AG04450 (cell line): ENCODE results near the gene ZFYVE16. TPM values are rescaled to one million over a fixed set of nuclear protein-coding genes. Genes with fewer than 3 reads are reported as not detected.
A peak's percentile ranks its signal among the peaks of the same experiment; 100 is the strongest.
"Not testable (repeated sequence)": the region's sequence is repeated elsewhere in the genome, so short reads cannot be mapped to it uniquely, and the experiment has no call there.

Experiments
- CTCF ChIA-PET: fragments of 300-600, 350-600 bp; formaldehyde crosslinking; extraction: SDS; loops from one replicate; lab custom pipeline; 2022; ENCODE audit warnings: antibody characterized with exemption, inconsistent platforms; lab: Charles Lee
- POLR2A ChIA-PET: fragments of 350-600 bp; formaldehyde crosslinking; extraction: SDS; loops from one replicate; lab custom pipeline; 2021; ENCODE audit warnings: antibody characterized with exemption, inconsistent platforms; lab: Yijun Ruan, JAX
- DNase-seq: peaks from one replicate; pipeline ENCODE4 v3.0.0-alpha.2; 2011; ENCODE audit warnings: low read depth, low spot score
- H3K27ac ChIP-seq: one replicate; pipeline ENCODE4 v1.5.1; 2012; ENCODE audit warnings: low read depth, low read length, control low read depth
- H3K27me3 ChIP-seq: one replicate; pipeline ENCODE4 v1.6.0; 2012; ENCODE audit warnings: low read length; ENCODE audit not compliant: control insufficient read depth, insufficient read depth
- H3K4me3 ChIP-seq: 2 replicates; pipeline ENCODE4 v1.5.1; 2011; ENCODE audit warnings: mild to moderate bottlenecking, low read depth, low read length, control low read depth
- H3K9me3 ChIP-seq: 2 replicates; pipeline ENCODE4 v1.5.1; 2012; ENCODE audit warnings: low read length; ENCODE audit not compliant: control insufficient read depth, insufficient read depth
- CTCF ChIP-seq: IDR thresholded peaks from 2 replicates; pipeline ENCODE4 v1.5.1; 2011; ENCODE audit warnings: low read depth, low read length, control low read depth, inconsistent platforms
- polyA plus RNA-seq: library from polyadenylated mRNA; depleted of rRNA; stranded (reverse); fragments of >200 nt; gene quantifications from 2 replicates; pipeline ENCODE4 v1.2.3, GENCODE V29; 2011

Gene ZFYVE16
- polyA plus RNA-seq, 1 experiment, result 15.8 TPM

- CTCF ChIA-PET, result no interaction called here
- peaks cover 9% of the 10 kb centered on the region for H3K27me3 ChIP-seq
- H3K9me3 ChIP-seq, result no peaks in the 10 kb centered on the region
- POLR2A ChIA-PET, result no interaction called here
- no peak overlapping the region for H3K4me3 ChIP-seq
- no peak for TF ChIP-seq CTCF
- no peak for DNase-seq
- no peak overlapping the region for H3K27ac ChIP-seq
Measured at GRCh38 chr5:80387063-80387768, 20.6 kb upstream of the ZFYVE16 start.

GRCh38 chr5:80389580-80389979 is 18.3 kb upstream of the ZFYVE16 start:
- Histone ChIP-seq H3K27me3 (peaks cover 7% of the 10 kb centered on the region), H3K4me3 (no peak overlapping the region), H3K27ac (no peak overlapping the region), H3K9me3 (no peaks in the 10 kb centered on the region)
- POLR2A ChIA-PET, result no interaction called here
- CTCF ChIA-PET, result no interaction called here
- no peak for DNase-seq
- TF ChIP-seq CTCF, result no peak

GRCh38 chr5:80390413-80390812 is 17.5 kb upstream of the ZFYVE16 start:
- H3K27ac ChIP-seq, H3K27me3 ChIP-seq, H3K9me3 ChIP-seq, H3K4me3 ChIP-seq, POLR2A ChIA-PET, CTCF ChIA-PET, DNase-seq: not testable (repeated sequence)

GRCh38 chr5:80391267-80391666 is 16.6 kb upstream of the ZFYVE16 start:
- CTCF ChIA-PET, POLR2A ChIA-PET: not testable (repeated sequence)

GRCh38 chr5:80399526-80400239 is 8.2 kb upstream of the ZFYVE16 start:
- DNase-seq, result peak; percentile 21
- no peak for TF ChIP-seq CTCF
- Histone ChIP-seq H3K9me3 (no peaks in the 10 kb centered on the region; the same call in 1 of the 2 replicates), H3K27ac (no peak overlapping the region), H3K27me3 (no peaks in the 10 kb centered on the region), H3K4me3 (no peak overlapping the region)
- CTCF ChIA-PET, result no interaction called here
- POLR2A ChIA-PET, result no interaction called here

More at GRCh38 chr5:80391267-80391666, 16.6 kb upstream of the ZFYVE16 start:
- H3K9me3 ChIP-seq, H3K4me3 ChIP-seq, H3K27me3 ChIP-seq, H3K27ac ChIP-seq, DNase-seq: not testable (repeated sequence)

- CTCF ChIA-PET, DNase-seq, H3K4me3 ChIP-seq, H3K27me3 ChIP-seq, POLR2A ChIA-PET, H3K9me3 ChIP-seq, H3K27ac ChIP-seq: not testable (repeated sequence)
Measured at GRCh38 chr5:80400368-80400767, 7.5 kb upstream of the ZFYVE16 start.
